Right renal pelvis (tissue), 4 donors: ENCODE results near the gene FAM149A. TPM values are rescaled to one million over a fixed set of nuclear protein-coding genes. Genes with fewer than 3 reads are reported as not detected.

ENCODE experiments used
- DNase-seq, 4 donors: peaks; one replicate each; pipeline ENCODE4 v3.0.0-alpha.2; 2013; ENCODE audit warnings: low read depth in 4 of 4, low spot score in 3 of 4, missing footprints in 1 of 4
- polyA plus RNA-seq, 4 donors: library from polyadenylated mRNA; unstranded; fragments of 120-200 nt; gene quantifications; one replicate each; pipeline ENCODE4 v1.2.1, GENCODE V29; 2013; ENCODE audit not compliant: insufficient read length in 4 of 4

The FAM149A gene
- polyA plus RNA-seq, 4 donors, result 51.5 to 63.5 (median 53.9) TPM

- no peak for DNase-seq
These were observed 96.0 kb downstream of the FAM149A start for GRCh38 chr4:186200516-186200915.

GRCh38 chr4:186201010-186201409 is 96.5 kb downstream of the FAM149A start:
- no peak for DNase-seq

- no peak for DNase-seq
These were observed 97.2 kb downstream of the FAM149A start for GRCh38 chr4:186201535-186202230.

GRCh38 chr4:186202490-186203140 is 98.1 kb downstream of the FAM149A start:
- DNase-seq, result no peak

GRCh38 chr4:186203406-186203805 is 98.9 kb downstream of the FAM149A start:
- DNase-seq, result peak in 1 of 4 donors; percentile 22

- DNase-seq, result no peak
These were observed 99.6 kb downstream of the FAM149A start for GRCh38 chr4:186204103-186204559.

GRCh38 chr4:186204686-186205085 is 100.2 kb downstream of the FAM149A start:
- no peak for DNase-seq

GRCh38 chr4:186205156-186205555 is 100.7 kb downstream of the FAM149A start:
- no peak for DNase-seq

- no peak for DNase-seq
These were observed 112.0 kb downstream of the FAM149A start for GRCh38 chr4:186216465-186217024.

GRCh38 chr4:186217733-186218293 is 113.3 kb downstream of the FAM149A start:
- DNase-seq, result no peak

- DNase-seq, result no peak
These were observed 117.1 kb downstream of the FAM149A start for GRCh38 chr4:186221624-186222023.

Other genes starting within 250 kb of the FAM149A start
- 10 to 100 TPM; 11.2 to 17.3 (median 16.7) TPM for gene TLR3, start 35.5 kb upstream of the FAM149A start, polyA plus RNA-seq
- gene CYP4V2, start 86.9 kb downstream of the FAM149A start, polyA plus RNA-seq, result 10 to 100 TPM; 11.9 to 33.5 (median 23.8) TPM
- 1 to 10 TPM; 1.1 to 2.3 (median 1.7) TPM for gene KLKB1, start 122.8 kb downstream of the FAM149A start, polyA plus RNA-seq
- gene F11, start 161.5 kb downstream of the FAM149A start, polyA plus RNA-seq, result 1 to 10 TPM; 2.0 to 2.9 (median 2.8) TPM